ENCODE measurements around the gene EIF5B.
"Not testable (repeated sequence)": the region's sequence is repeated elsewhere in the genome, so short reads cannot be mapped to it uniquely, and the experiment has no call there.

EIF5B gene

DNA sequence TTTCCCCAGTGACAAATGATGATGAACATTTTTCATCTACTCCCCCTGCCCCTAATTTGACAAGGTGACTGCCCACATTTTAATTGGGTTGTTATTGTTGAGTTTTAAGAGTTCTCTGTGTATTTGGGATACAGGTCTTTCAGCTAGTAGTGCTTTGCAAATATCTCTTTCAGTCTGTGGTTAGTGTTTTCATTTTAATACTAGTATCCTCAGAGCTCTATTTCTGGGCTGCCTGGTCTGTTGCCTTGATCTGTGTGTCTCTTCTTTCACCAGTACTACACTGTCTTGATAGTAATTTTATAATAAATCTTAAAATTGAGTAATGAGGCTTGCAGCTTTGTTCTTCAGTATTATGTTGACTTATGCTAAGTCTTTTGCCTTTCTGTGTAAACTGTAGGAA is 19.7 kb downstream of the EIF5B start:
- Histone ChIP-seq H4K20me1 (peaks cover 27 to 98% (median 86%) of the 10 kb centered on the region in 11 experiments; a peak in 20 of 22 replicates), H3K4me2 (no peak overlapping the region)

DNA sequence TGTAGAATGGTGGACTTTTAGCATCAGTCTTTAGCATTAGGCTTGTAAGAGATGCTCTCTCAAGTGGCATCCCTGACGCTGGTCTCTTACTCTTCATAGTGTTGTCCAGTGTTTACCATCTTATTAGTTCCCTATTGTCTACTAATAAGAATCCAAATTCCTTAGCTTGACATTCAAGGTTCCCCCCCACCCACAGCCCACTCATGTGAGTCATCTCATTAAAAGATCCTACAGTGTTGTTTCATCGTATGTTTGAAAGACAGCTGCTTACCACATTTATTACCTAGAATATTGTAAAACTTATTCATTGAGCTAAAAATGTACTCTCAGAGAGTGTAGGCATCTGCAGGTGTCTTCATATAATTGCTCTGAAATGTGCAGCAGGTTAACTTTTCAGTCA is 28.5 kb downstream of the EIF5B start:
- H3K27me3 ChIP-seq: no peaks in the 10 kb centered on the region
- no peaks in the 10 kb centered on the region for H3K4me1 ChIP-seq
- no peak overlapping the region for H3K9ac ChIP-seq
- peaks cover 97 to 100% (median 99%) of the 10 kb centered on the region in 11 experiments for H3K36me3 ChIP-seq
- H3K9me3 ChIP-seq (replicated peaks in 1 of 11): no peaks in the 10 kb centered on the region
- H3K4me2 ChIP-seq: no peak overlapping the region
- peaks cover 0 to 34% (median 2%) of the 10 kb centered on the region in 11 experiments; a peak in 5 of 22 replicates for H4K20me1 ChIP-seq
- TF ChIP-seq Cebpa-rat (IDR thresholded peaks at IDR 0.05): no peak
- H3K4me3 ChIP-seq: no peak overlapping the region
- H3K27ac ChIP-seq: no peak overlapping the region

More for the DNA sequence above, 19.7 kb downstream of the EIF5B start:
- peaks cover 0 to 17% (median 0%) of the 10 kb centered on the region in 10 experiments; a peak in 2 of 20 replicates for H3K4me1 ChIP-seq
- no peak overlapping the region for H3K27ac ChIP-seq
- no peak overlapping the region for H3K9ac ChIP-seq
- H3K36me3 ChIP-seq: peaks cover 18 to 68% (median 41%) of the 10 kb centered on the region in 11 experiments; a peak in 20 of 22 replicates
- no peaks in the 10 kb centered on the region for H3K27me3 ChIP-seq
- TF ChIP-seq Cebpa-rat (IDR thresholded peaks at IDR 0.05): no peak
- H3K9me3 ChIP-seq (replicated peaks in 1 of 11): no peaks in the 10 kb centered on the region
- H3K4me3 ChIP-seq: no peak overlapping the region

DNA sequence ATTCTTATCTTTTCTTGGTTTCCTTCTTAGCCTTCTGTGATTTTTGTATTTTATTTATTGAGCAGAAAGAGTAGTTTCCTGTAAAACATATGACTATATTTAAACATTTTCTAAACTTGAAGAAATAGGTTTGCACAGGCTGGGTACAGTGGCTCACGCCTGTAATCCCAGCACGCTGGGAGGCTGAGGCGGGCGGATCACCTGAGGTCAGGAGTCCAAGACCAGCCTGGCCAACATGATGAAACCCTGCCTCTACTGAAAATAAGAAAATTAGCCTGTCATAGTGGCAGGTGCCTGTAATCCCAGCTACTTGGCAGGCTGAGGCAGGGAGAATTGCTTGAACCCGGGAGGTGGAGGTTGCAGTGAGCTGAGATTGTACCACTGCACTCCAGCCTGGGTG is 31.7 kb downstream of the EIF5B start:
- H3K4me1 ChIP-seq, H3K27me3 ChIP-seq, H3K4me2 ChIP-seq, H3K9ac ChIP-seq, H3K27ac ChIP-seq, H4K20me1 ChIP-seq, H3K4me3 ChIP-seq: not testable (repeated sequence)
- Histone ChIP-seq H3K36me3 (peaks cover 98 to 100% (median 100%) of the 10 kb centered on the region in 11 experiments), H3K9me3 (replicated peaks in 1 of 11) (peaks cover 0 to 19% (median 13%) of the 10 kb centered on the region in 11 experiments; a peak in 19 of 22 replicates)

DNA sequence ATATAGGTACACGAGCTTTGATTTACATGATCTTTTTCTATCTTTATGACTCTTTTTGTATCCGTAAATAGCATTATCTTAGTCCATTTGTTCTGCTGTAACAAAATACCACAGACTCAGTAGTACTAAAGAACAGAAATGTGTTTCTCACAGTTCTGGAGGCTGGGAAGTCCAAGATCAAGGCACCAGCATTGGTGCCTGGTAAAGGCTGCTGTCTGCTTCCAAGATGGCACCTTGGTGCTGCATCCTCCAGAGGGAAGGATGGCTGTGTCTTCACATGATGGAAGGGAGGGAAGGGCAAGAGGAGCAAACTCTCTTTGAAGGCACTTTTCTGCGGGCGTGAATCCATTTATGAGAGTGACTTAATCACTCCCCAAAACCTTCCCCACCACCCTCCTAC is 36.0 kb downstream of the EIF5B start:
- Histone ChIP-seq H3K27ac (no peak overlapping the region), H3K4me2 (no peak overlapping the region), H3K27me3 (no peaks in the 10 kb centered on the region), H4K20me1 (no peaks in the 10 kb centered on the region; a peak in 2 of 22 replicates), H3K9me3 (replicated peaks in 1 of 11) (peaks cover 0 to 29% (median 20%) of the 10 kb centered on the region in 11 experiments; a peak in 20 of 22 replicates), H3K4me1 (no peaks in the 10 kb centered on the region), H3K4me3 (no peak overlapping the region), H3K9ac (no peak overlapping the region), H3K36me3 (peaks cover 97 to 100% (median 99%) of the 10 kb centered on the region in 11 experiments)
- no peak for TF ChIP-seq Cebpa-rat (IDR thresholded peaks at IDR 0.05)

DNA sequence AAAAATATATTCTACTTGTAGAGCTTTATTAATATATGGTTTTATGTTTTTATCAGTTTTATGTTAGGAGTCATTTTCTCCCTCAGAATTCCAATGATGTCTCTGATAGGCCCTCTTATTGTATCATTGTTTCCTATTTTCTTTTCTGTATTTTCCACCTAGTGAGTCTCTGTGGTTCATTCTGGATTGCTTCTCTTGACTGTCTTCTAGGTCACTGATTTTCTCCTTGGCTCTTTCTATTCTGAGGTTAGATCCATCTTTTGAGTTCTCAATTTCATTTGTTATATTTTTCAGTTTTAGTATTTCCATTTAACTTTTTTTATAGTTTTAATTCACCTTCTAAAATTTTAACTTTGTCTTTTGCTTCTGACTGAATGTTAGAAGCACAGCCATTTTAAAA is 37.6 kb downstream of the EIF5B start:
- Histone ChIP-seq H4K20me1 (peaks cover 0 to 3% (median 0%) of the 10 kb centered on the region in 11 experiments; a peak in 2 of 22 replicates), H3K36me3 (peaks cover 97 to 100% (median 99%) of the 10 kb centered on the region in 11 experiments)
- no peak for TF ChIP-seq Cebpa-rat (IDR thresholded peaks at IDR 0.05)

DNA sequence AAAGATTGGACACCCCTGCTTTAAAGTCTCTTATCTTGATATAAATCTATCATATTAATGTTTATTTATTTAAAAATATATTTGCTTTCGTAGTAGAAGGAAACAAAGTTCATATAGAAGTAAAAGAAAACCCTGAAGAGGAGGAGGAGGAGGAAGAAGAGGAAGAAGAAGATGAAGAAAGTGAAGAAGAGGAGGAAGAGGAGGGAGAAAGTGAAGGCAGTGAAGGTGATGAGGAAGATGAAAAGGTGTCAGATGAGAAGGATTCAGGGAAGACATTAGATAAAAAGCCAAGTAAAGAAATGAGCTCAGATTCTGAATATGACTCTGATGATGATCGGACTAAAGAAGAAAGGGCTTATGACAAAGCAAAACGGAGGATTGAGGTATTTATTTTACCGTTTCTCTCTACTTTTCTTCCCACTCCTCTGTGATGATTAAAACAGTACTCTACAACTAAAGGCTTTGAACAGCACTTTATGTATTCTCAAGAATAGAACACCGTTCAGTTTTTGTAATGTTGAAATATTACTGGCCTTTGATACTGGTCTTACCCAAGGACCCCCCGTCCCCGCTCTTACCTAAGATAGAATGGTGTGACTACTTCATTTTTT is 39.2 kb downstream of the EIF5B start:
- Histone ChIP-seq H3K4me2 (no peak overlapping the region), H3K4me1 (no peaks in the 10 kb centered on the region), H3K36me3 (peaks cover 97 to 100% (median 100%) of the 10 kb centered on the region in 11 experiments), H3K9me3 (replicated peaks in 1 of 11) (peaks cover 0 to 29% (median 20%) of the 10 kb centered on the region in 11 experiments; a peak in 20 of 22 replicates), H3K27me3 (no peaks in the 10 kb centered on the region), H3K4me3 (no peak overlapping the region), H3K27ac (no peak overlapping the region), H4K20me1 (peaks cover 0 to 6% (median 0%) of the 10 kb centered on the region in 11 experiments; a peak in 2 of 22 replicates), H3K9ac (no peak overlapping the region)
- no peak for TF ChIP-seq Cebpa-rat (IDR thresholded peaks at IDR 0.05)

More for the DNA sequence above, 37.6 kb downstream of the EIF5B start:
- peaks cover 0 to 29% (median 20%) of the 10 kb centered on the region in 11 experiments; a peak in 20 of 22 replicates for H3K9me3 ChIP-seq (replicated peaks in 1 of 11)
- no peak overlapping the region for H3K9ac ChIP-seq
- H3K27me3 ChIP-seq: no peaks in the 10 kb centered on the region
- no peak overlapping the region for H3K4me3 ChIP-seq
- H3K4me2 ChIP-seq: no peak overlapping the region
- H3K27ac ChIP-seq: no peak overlapping the region
- H3K4me1 ChIP-seq: no peaks in the 10 kb centered on the region

DNA sequence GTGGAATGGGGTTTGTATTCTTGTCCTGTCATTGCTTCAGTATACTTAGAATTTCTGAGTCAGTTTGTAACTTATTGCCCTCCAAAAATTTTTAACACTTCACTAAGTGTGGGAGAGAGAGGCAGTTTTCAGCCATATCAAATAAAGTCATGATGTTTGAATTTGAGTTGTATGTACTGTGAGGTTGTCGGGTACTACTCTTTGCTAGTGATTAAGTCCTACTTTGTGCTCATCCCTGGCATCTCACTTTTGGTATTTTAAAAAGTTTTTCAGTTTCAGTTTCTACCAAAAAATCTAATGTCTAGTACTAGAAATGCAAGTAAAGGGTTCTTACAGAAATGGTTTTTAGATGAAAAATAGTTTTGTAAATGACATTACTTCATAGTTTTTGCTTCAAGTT is 40.7 kb downstream of the EIF5B start:
- no peak for TF ChIP-seq Cebpa-rat (IDR thresholded peaks at IDR 0.05)
- peaks cover 8 to 34% (median 30%) of the 10 kb centered on the region in 11 experiments; a peak in 21 of 22 replicates for H3K9me3 ChIP-seq (replicated peaks in 1 of 11)
- no peaks in the 10 kb centered on the region for H3K27me3 ChIP-seq
- H3K9ac ChIP-seq: no peak overlapping the region
- H3K27ac ChIP-seq: no peak overlapping the region
- H4K20me1 ChIP-seq: peaks cover 0 to 6% (median 0%) of the 10 kb centered on the region in 11 experiments; a peak in 2 of 22 replicates
- no peaks in the 10 kb centered on the region for H3K4me1 ChIP-seq
- H3K36me3 ChIP-seq: peaks cover 97 to 100% (median 100%) of the 10 kb centered on the region in 11 experiments
- no peak overlapping the region for H3K4me3 ChIP-seq
- no peak overlapping the region for H3K4me2 ChIP-seq

DNA sequence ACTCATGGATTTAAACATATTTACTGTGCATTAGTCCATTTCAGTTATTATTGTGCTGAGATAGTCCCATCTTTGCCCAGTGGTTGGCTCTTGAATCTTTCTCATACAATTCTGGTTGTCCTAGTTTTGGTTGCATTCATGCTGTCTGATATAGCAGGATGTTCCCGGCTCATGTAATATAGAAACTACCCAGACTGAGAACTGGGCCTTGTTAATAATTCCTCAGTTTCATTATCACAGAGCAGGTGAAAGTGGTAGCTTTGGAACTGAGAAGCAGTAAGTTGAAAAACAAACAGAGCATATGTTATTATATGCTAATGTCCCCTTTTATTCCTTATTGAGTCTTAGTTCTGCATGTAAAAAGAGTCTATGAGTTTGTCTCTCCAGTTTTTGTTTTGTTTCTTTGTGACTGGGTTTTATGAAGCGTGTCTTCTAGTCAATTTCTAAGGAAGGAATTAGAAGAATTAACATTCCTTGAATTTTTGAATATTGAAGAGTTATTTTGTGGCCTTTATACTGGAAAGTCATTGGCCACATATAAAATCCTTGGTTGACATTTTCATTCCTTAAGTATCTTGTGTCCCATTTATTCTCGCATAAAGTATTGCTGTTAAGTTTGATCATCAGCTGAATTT is 43.3 kb downstream of the EIF5B start:
- peaks cover 98 to 100% (median 100%) of the 10 kb centered on the region in 11 experiments for H3K36me3 ChIP-seq
- H4K20me1 ChIP-seq: peaks cover 0 to 11% (median 0%) of the 10 kb centered on the region in 11 experiments; a peak in 2 of 22 replicates
- TF ChIP-seq Cebpa-rat (IDR thresholded peaks at IDR 0.05): no peak
- no peak overlapping the region for H3K9ac ChIP-seq
- no peaks in the 10 kb centered on the region for H3K4me1 ChIP-seq
- H3K27ac ChIP-seq: no peak overlapping the region
- no peak overlapping the region for H3K4me3 ChIP-seq
- H3K9me3 ChIP-seq (replicated peaks in 1 of 11): peaks cover 7 to 29% (median 23%) of the 10 kb centered on the region in 11 experiments; a peak in 20 of 22 replicates
- no peak overlapping the region for H3K4me2 ChIP-seq
- no peaks in the 10 kb centered on the region for H3K27me3 ChIP-seq

DNA sequence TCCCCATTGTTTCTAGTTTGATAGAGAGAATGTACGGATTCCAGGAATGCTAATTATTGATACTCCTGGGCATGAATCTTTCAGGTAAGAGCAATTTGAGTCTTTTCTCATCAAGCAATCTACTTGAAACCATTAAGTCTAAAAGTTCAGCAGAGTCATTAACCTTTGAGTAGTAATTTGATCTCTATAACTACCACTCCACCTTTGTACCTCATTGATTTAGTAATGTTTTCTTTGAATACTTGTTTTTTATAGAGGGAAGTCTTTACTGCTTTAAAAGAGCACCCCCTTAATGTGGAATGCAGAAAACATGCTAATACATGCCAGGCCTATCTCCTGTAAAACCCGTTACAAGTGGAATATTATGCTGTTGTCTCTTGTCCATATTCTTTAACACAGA is 45.0 kb downstream of the EIF5B start:
- H4K20me1 ChIP-seq: peaks cover 0 to 22% (median 0%) of the 10 kb centered on the region in 11 experiments; a peak in 2 of 22 replicates

More for the DNA sequence above, 45.0 kb downstream of the EIF5B start:
- no peak overlapping the region for H3K4me2 ChIP-seq
- no peaks in the 10 kb centered on the region for H3K4me1 ChIP-seq
- H3K9ac ChIP-seq: no peak overlapping the region
- no peak overlapping the region for H3K4me3 ChIP-seq
- H3K36me3 ChIP-seq: peaks cover 92 to 100% (median 99%) of the 10 kb centered on the region in 11 experiments
- no peak overlapping the region for H3K27ac ChIP-seq
- TF ChIP-seq Cebpa-rat (IDR thresholded peaks at IDR 0.05): no peak
- H3K9me3 ChIP-seq (replicated peaks in 1 of 11): peaks cover 7 to 29% (median 23%) of the 10 kb centered on the region in 11 experiments; a peak in 20 of 22 replicates
- H3K27me3 ChIP-seq: no peaks in the 10 kb centered on the region

Measured in BLaER1 treated with 17β-estradiol and CSF1 and Interleukin-3, amounts not matched to agents 10 nM and 100 nM (cell line).